PC-3 (cell line): ENCODE results near the gene PCSK2. TPM values are rescaled to one million over a fixed set of nuclear protein-coding genes. Genes with fewer than 3 reads are reported as not detected.

Experiments used
- ATAC-seq: fragments of 200-7000 bp; cut with Tn5 transposase; 2 replicates; pipeline ENCODE4 v1.9.1; 2020; ENCODE audit warnings: mild to moderate bottlenecking, moderate library complexity
- BruUV-seq: library from RNA; stranded (reverse); fragments of 400-500 nt; replicated peaks from 2 replicates; lab custom pipeline; 2021; lab: Mats Ljungman, UMichigan
- CTCF ChIA-PET: fragments of 300-600 bp; sonication (Branson Sonifier 250); formaldehyde crosslinking; loops from one replicate; lab custom pipeline; 2022; ENCODE audit warnings: antibody characterized with exemption; lab: Charles Lee
- POLR2A ChIA-PET: fragments of 300-600 bp; sonication (Branson Sonifier 250); formaldehyde crosslinking; loops from one replicate; lab custom pipeline; 2022; ENCODE audit warnings: antibody characterized with exemption; ENCODE audit not compliant: unreplicated experiment; lab: Charles Lee
- DNase-seq: peaks from one replicate; pipeline ENCODE4 v3.0.0-alpha.2; 2015
- H2AFZ ChIP-seq: fragments of 300-600 bp; sonication (generic); 2 replicates; pipeline ENCODE4 v1.6.0; 2016; ENCODE audit warnings: antibody characterized with exemption, low read length
- H3F3A ChIP-seq: fragments of 300-600 bp; sonication (generic); one replicate; pipeline ENCODE4 v1.6.0; 2017; ENCODE audit warnings: antibody characterized with exemption, low read length, control low read depth, mild to moderate bottlenecking; ENCODE audit not compliant: unreplicated experiment
- H3K27ac ChIP-seq: fragments of 300-600 bp; sonication (generic); 2 replicates; pipeline ENCODE4 v1.5.1; 2016; ENCODE audit warnings: mild to moderate bottlenecking, low read length
- H3K27me3 ChIP-seq: fragments of 300-600 bp; sonication (generic); 2 replicates; pipeline ENCODE4 v1.6.1; 2016; ENCODE audit warnings: low read length, mixed read lengths
- H3K36me3 ChIP-seq: fragments of 300-600 bp; sonication (generic); 2 replicates; pipeline ENCODE4 v1.6.1; 2016; ENCODE audit warnings: low read depth, mixed run types, low read length, mixed read lengths
- H3K4me1 ChIP-seq: fragments of 300-600 bp; sonication (generic); 2 replicates; pipeline ENCODE4 v1.5.1; 2016; ENCODE audit warnings: low read length; ENCODE audit not compliant: insufficient read depth
- H3K4me2 ChIP-seq: fragments of 300-600 bp; sonication (generic); 2 replicates; pipeline ENCODE4 v1.6.0; 2016; ENCODE audit warnings: low read length
- H3K4me3 ChIP-seq: fragments of 300-600 bp; sonication (generic); 2 replicates; pipeline ENCODE4 v1.5.1; 2016; ENCODE audit warnings: mild to moderate bottlenecking, low read length, mixed read lengths
- H3K79me2 ChIP-seq: fragments of 300-600 bp; sonication (generic); 2 replicates; pipeline ENCODE4 v1.6.1; 2017; ENCODE audit warnings: low read length, mixed read lengths
- H3K9ac ChIP-seq: fragments of 300-600 bp; sonication (generic); 2 replicates; pipeline ENCODE4 v1.6.0; 2016; ENCODE audit warnings: mild to moderate bottlenecking, low read length
- H3K9me2 ChIP-seq: fragments of 300-600 bp; sonication (generic); replicated peaks from 2 replicates; pipeline ENCODE4 v1.6.1; 2016; ENCODE audit warnings: mixed run types, low read length, mixed read lengths
- H3K9me3 ChIP-seq: fragments of 300-600 bp; sonication (generic); 2 replicates; pipeline ENCODE4 v1.6.1; 2016; ENCODE audit warnings: low read length, mixed read lengths
- H4K20me1 ChIP-seq: fragments of 300-600 bp; sonication (generic); 2 replicates; pipeline ENCODE4 v1.6.1; 2016; ENCODE audit warnings: low read length, mixed read lengths
- CTCF ChIP-seq: fragments of 300-600 bp; sonication (generic); conservative IDR thresholded peaks from 2 replicates; pipeline ENCODE4 v1.5.1; 2017; ENCODE audit warnings: antibody characterized with exemption, low read depth, mild to moderate bottlenecking, low read length
- EZH2 ChIP-seq: fragments of 300-600 bp; sonication (generic); IDR thresholded peaks from one replicate; pipeline ENCODE4 v1.6.1; 2017; ENCODE audit warnings: antibody characterized with exemption, mild to moderate bottlenecking, low read length; ENCODE audit not compliant: unreplicated experiment
- EZH2phosphoT487 ChIP-seq: fragments of 300-600 bp; sonication (generic); IDR thresholded peaks from 2 replicates; pipeline ENCODE4 v1.6.1; 2018; ENCODE audit warnings: mild to moderate bottlenecking, antibody characterized with exemption, low read length, borderline replicate concordance
- intact Hi-C: fragments of 100-400 bp; cut with micrococcal nuclease; formaldehyde crosslinking; loops from 2 replicates; pipeline ENCODE4 v1.9.0; 2023
- total RNA-seq: library from RNA; depleted of rRNA; stranded (reverse); fragments of >200 nt; gene quantifications from 2 replicates; pipeline ENCODE4 v1.2.3, GENCODE V29; 2014

Gene PCSK2
- total RNA-seq, 1 experiment from 2014 or later = not detected

- no peaks in the 10 kb centered on the region for H3K36me3 ChIP-seq
- no peaks in the 10 kb centered on the region for H3K9me3 ChIP-seq
- no TSS peak for BruUV-seq
- POLR2A ChIA-PET = interaction anchor here (0.6 to 1.2 kb wide), 2 partner anchors 39 to 152 kb away, joined by 9 to 12 read pairs; partner anchors contain the start of gene DSTN
- peak within 1 kb of the TSS; percentile 11; the same call in 1 of the 2 replicates for H3K27ac ChIP-seq
- peak within 1 kb of the TSS; percentile 76 for H3K9ac ChIP-seq
- DNase-seq = peak; percentile 69
- peak; percentile 73 for ATAC-seq
- peak within 1 kb of the TSS; percentile 93 for H3K4me2 ChIP-seq
- H3K4me3 ChIP-seq = peak within 1 kb of the TSS; percentile 87
- CTCF ChIA-PET = interaction anchor here (0.5 to 0.7 kb wide), 3 partner anchors 26 to 46 kb away, joined by 3 to 8 read pairs (median 7); no protein-coding TSS in a partner anchor
- intact Hi-C loops = loop anchor here (2.0 to 10.0 kb wide), 2 partner anchors 26 to 464 kb away; no protein-coding TSS in a partner anchor
- no peaks in the 10 kb centered on the region for H4K20me1 ChIP-seq
- no peaks in the 10 kb centered on the region for H3K79me2 ChIP-seq
- peak within 1 kb of the TSS; percentile 98 for H2AFZ ChIP-seq
- H3F3A ChIP-seq = peaks cover 3% of the 10 kb centered on the region
- H3K4me1 ChIP-seq = peaks cover 15% of the 10 kb centered on the region
- TF ChIP-seq CTCF = no peak
- TF ChIP-seq EZH2 = no peak
- no peak for TF ChIP-seq EZH2phosphoT487
- H3K27me3 ChIP-seq = no peaks in the 10 kb centered on the region
- no peaks in the 10 kb centered on the region for H3K9me2 ChIP-seq
Observed at GRCh38 chr20:17530716-17531664, 304.1 kb downstream of the PCSK2 start, which contains the start of gene BFSP1. TSS of gene BFSP1 (minus strand) at chr20:17531379. CDS start at chr20:17531329, 50 bp downstream.

GRCh38 chr20:17531665-17532025 is 304.8 kb downstream of the PCSK2 start:
- Histone ChIP-seq H3K4me2 (peak overlapping the region; percentile 93), H3K79me2 (no peaks in the 10 kb centered on the region), H3K27ac (peak overlapping the region; percentile 11; the same call in 1 of the 2 replicates), H3K9me2 (no peaks in the 10 kb centered on the region), H4K20me1 (no peaks in the 10 kb centered on the region), H3K4me3 (peak overlapping the region; percentile 87), H3K27me3 (no peaks in the 10 kb centered on the region), H3F3A (peaks cover 3% of the 10 kb centered on the region), H3K4me1 (peaks cover 15% of the 10 kb centered on the region), H3K9ac (peak overlapping the region; percentile 76), H3K36me3 (no peaks in the 10 kb centered on the region), H3K9me3 (no peaks in the 10 kb centered on the region), H2AFZ (peak overlapping the region; percentile 98)
- BruUV-seq = TSS peak; percentile 69
- intact Hi-C loops = loop anchor here (2.0 to 10.0 kb wide), 2 partner anchors 27 to 463 kb away; no protein-coding TSS in a partner anchor
- no peak for ATAC-seq
- no peak for DNase-seq
- no peak for TF ChIP-seq CTCF
- TF ChIP-seq EZH2 = no peak
- no peak for TF ChIP-seq EZH2phosphoT487
- ChIA-PET POLR2A (interaction anchor here (0.6 to 1.2 kb wide), 2 partner anchors 38 to 151 kb away, joined by 9 to 12 read pairs; partner anchors contain the start of gene DSTN), CTCF (interaction anchor here (0.7 kb wide), 1 partner anchor 25 kb away, joined by 8 read pairs; no protein-coding TSS in a partner anchor)
